DMS53 treated with DMSO at 0.1 percent for 48 hours (cell line): ENCODE measurements around the gene RSPH10B2.
"Not testable (repeated sequence)": the region's sequence is repeated elsewhere in the genome, so short reads cannot be mapped to it uniquely, and the experiment has no call there.

Experiments used
- DNase-seq: peaks from one replicate; lab custom pipeline; 2025; ENCODE audit not compliant: unreplicated experiment; lab: John Stamatoyannopoulos, UW

Gene RSPH10B2

GRCh38 chr7:6789353-6789752 lies 35.5 kb downstream of the RSPH10B2 start:
- DNase-seq: not testable (repeated sequence)

DNA sequence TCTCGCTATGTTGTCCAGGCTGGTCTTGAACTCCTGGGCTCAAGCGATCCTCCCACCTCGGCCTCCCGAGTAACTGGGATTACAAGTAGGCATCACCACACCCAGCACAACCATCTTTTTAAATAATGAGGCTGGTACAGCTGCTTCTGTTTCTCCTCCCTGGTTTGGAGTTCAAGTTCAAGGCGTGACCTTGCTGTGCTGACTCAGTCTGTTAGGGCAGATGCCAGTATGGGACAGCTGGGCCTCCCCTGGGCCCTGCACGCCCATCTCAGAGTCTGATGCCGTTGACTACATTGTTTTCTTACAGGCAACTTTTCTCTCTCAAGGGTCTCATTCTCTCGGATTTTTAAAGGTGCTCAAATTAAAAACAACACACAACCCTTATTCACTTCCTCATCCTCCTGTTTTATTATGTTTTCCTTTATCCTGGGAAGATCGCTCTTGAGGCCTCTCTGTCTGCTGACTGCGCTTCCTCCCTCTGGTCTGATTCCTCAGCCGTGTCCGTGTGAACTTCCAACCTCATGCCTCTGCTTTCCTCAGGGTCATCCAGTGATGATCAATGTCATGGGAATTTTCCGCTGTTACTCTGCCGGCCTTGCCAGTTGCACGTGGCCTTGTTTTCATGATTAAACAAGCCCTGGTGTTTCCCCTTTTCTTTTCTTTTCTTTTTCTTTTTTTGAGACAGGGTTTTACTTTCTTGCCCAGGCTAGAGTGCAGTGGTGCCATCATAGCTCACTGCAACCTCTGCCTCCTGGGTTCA lies 38.4 kb downstream of the RSPH10B2 start:
- DNase-seq: not testable (repeated sequence)

GRCh38 chr7:6794276-6794675 lies 40.4 kb downstream of the RSPH10B2 start:
- not testable (repeated sequence) for DNase-seq

DNA sequence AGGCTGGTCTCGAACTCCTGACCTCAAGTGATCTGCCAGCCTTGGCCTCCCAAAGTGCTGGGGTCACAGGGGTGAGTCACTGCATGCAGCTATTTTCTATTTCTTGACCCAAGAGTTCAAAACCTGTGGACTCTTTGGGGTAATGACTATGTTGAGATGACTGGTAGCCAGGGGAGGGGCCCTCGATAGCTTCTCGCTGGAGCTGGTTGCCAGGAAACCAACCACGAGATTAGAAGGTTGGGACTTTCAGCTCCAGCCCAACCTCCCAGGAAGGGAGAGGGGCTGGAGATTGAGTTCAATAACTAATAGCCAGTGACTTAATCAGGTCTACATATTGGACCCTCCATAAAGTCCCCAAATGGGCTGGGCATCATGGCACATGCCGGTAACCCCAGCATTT lies 43.3 kb downstream of the RSPH10B2 start:
- not testable (repeated sequence) for DNase-seq

- DNase-seq: not testable (repeated sequence)
Measured at GRCh38 chr7:6798047-6798446, 44.1 kb downstream of the RSPH10B2 start.

DNA sequence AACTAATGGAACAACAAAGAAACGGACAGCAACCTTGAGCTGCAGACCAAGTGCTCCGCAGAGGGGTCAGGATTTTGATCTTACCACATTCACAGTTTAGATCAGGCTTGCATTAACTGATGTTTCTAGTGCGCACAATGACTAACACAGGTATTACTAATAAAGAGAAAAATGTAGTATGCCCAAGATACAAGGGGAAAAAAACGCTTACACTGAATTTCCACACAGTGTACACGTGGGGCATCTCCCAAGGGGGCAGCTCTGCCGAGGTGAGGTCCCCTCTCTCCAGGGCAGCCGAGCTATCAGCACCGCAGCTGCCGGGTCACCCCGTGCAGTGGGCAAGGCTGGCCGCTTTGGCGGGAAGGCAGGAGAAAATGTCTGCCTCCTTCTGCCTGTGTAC lies 46.0 kb downstream of the RSPH10B2 start:
- not testable (repeated sequence) for DNase-seq

- not testable (repeated sequence) for DNase-seq
Measured at GRCh38 chr7:6800331-6800730, 46.4 kb downstream of the RSPH10B2 start.

GRCh38 chr7:6807393-6807918 lies 53.6 kb downstream of the RSPH10B2 start:
- not testable (repeated sequence) for DNase-seq

DNA sequence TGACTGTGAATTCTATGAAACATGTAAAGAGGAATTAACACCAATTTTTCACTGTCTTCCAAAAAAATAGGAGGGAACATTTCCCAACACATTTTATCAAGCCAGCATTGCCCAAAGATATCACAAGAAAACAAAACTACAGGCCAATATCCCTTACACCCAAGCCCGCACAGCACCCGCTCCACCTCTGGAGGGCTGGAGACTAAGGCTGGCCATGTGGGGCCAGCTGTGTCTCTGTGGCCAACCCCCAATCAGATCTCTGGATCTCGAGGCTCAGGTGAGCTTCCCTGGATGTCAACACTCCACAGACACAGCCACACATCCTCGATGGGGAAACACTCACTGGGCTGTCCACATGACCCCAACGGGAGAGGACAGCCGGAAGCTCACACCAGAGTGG lies 54.1 kb downstream of the RSPH10B2 start:
- DNase-seq: not testable (repeated sequence)

DNA sequence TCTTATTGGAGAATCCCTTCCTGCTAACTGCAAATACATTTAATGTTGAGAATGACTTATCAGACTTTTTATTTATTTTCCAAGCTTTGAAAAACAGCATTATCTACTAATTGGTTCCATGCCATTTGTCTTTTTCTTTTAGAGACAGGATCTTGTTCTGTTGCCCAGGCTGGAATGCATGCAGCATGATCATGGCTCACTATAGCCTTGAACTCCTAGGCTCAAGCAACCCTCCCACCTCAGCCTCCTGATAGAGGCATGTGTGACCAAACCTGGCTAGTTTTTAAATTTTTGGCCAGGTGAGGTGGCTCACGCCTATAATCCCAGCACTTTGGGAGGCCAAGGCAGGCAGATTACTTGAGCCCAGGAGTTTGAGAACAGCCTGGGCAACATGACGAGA lies 59.1 kb downstream of the RSPH10B2 start:
- not testable (repeated sequence) for DNase-seq

DNA sequence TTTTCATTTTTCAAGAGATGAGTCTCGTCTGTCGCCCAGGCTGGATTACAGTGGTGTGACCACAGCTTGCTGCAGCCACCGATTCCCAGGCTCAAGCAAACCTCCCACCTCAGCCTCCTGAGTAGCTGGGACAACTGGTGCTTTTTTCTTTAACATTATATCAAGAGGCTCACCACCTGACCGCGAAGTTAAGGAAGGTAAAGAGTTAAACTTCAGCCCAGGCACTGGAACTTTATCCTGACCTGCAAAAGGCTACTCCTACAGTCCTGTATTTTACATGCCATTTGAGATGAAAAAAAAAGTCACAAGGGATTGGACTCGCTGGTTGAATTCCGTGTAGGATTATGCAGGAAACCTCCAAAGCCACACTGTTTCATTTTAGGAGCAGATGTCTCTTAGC lies 61.6 kb downstream of the RSPH10B2 start:
- DNase-seq: not testable (repeated sequence)

- DNase-seq: not testable (repeated sequence)
Measured at GRCh38 chr7:6821622-6822021, 67.7 kb downstream of the RSPH10B2 start.

DNA sequence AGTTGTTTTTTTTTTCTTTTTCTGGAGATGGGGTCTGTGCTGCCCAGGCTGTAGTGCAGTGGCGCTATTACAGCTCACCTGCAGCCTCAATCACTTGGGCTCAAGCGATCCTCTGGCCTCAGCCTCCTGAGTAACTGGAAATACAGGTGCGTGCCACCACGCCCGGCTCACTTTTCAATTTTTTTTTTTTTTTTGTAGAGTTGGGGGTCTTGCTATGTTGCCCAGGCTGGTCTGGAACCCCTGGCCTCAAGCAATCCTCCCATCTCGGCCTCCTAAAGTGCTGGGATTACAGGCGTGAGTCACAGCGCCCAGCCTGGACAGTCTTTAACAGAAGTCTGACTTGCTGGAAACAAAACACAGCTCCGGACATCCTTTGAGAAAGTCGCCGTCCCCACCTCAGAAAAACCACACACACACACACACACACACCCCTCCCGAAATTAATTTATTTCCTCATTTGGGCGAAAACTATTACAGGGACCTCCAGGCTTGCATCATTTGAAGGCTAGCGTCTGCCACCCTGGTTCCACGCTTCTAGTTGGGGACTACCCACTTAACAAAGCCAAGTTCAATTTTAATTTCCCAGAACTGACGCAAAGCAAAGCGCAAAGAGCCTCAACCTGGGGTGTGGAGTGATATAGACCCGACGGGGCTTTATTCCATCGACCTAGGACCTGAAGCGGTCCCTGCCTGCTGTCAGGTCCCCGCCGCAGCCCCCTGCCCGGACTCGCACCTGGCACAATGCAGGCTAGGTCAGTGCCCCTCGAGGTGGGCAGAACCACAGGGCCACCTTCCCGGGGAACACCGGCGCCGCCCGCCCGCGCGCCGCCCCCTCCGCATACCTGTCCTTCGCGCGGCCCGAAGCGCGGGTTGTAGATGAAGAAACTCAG lies 71.6 kb downstream of the RSPH10B2 start:
- DNase-seq: not testable (repeated sequence)

DNA sequence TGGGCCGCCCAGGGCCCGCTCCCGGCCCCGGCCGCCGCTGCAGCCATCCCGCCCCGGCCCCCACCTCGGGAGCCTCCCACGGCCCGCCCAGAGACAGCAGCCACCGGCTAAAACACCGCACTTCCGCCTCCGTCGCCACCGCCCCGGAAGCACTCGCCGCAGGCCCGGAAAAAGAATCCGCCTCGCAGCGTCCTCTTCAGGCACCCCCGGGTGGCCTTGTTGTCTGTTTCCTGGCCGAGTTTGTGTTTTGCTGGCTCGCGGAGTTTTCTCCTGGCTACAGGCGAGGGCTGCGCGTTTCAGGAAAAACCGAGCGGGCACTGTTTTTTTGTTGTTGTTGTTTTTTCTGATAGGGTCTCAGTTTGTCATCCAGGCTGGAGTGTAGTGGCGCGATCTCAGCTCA lies 72.2 kb downstream of the RSPH10B2 start, which contains the start of gene CCZ1B:
Gene CCZ1B, minus strand, starts transcription at position 125 of the 400 bp plus-strand sequence. Its CDS starts 78 bp downstream, at position 47.
- DNase-seq: peak; percentile 60

- not testable (repeated sequence) for DNase-seq
Measured at GRCh38 chr7:6827180-6827579, 73.3 kb downstream of the RSPH10B2 start.

- not testable (repeated sequence) for DNase-seq
Measured at GRCh38 chr7:6829616-6830015, 75.7 kb downstream of the RSPH10B2 start.

DNA sequence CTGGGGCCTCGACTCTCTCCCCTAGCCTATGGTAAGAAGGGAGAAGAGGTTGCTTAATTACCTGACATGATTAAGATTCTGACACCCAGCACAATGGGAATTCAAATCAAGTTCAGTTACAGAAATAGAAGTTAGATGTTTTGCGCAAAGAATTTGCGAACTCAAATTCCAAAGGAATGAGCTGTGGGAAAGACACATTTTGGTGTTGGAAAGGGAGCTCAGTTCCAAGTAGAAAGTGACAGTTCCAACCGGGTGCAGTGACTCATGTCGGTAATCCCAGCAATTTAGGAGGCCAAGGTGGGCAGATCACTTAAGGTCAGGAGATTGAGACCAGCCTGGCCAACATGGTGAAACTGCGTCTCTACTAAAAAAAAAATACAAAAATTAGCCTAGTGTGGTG lies 76.1 kb downstream of the RSPH10B2 start:
- not testable (repeated sequence) for DNase-seq

DNA sequence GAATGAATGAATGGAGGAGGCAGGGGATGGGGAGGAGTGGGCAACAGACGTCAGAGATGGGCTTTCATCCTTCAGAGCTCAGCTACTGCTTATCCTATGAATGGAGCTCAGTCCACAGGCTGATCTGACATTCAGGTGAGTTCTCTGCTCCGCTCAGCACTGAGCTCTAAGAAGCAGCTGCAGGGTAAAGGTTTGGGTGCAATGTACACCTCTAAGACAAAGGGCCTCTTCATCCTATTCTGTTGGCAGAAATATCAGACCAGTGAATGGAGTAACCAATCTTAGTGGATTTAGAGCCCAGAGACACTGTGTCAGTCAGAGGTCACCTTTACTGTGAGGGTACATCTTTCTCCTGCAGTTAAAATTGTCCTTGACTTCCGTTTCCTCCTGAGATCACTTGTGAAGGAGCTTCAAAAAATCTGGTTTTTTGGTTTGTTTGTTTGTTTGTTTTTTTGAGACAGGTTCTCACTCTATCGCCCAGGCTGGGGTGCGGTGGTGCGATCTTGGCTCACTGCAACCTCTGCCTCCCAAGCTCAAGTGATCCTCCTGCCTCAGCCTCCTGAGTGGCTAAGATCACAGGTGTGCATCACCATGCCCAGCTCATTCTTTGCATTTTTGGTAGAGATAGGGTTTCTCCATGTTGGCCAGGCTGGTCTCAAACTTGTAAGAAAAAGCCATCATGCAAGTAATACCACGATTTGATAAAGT lies 77.3 kb downstream of the RSPH10B2 start:
- no peak for DNase-seq

GRCh38 chr7:6833636-6834035 lies 79.7 kb downstream of the RSPH10B2 start:
- no peak for DNase-seq

- not testable (repeated sequence) for DNase-seq
Measured at GRCh38 chr7:6835521-6835920, 81.6 kb downstream of the RSPH10B2 start.

GRCh38 chr7:6837081-6837480 lies 83.2 kb downstream of the RSPH10B2 start:
- not testable (repeated sequence) for DNase-seq
